ENCODE measurements around the gene PDE8B. TPM values are rescaled to one million over a fixed set of nuclear protein-coding genes. Genes with fewer than 3 reads are reported as not detected.

The PDE8B gene
- total RNA-seq, 6 donors from 2014 or later = 5.8 to 21.9 (median 9.7) TPM

DNA sequence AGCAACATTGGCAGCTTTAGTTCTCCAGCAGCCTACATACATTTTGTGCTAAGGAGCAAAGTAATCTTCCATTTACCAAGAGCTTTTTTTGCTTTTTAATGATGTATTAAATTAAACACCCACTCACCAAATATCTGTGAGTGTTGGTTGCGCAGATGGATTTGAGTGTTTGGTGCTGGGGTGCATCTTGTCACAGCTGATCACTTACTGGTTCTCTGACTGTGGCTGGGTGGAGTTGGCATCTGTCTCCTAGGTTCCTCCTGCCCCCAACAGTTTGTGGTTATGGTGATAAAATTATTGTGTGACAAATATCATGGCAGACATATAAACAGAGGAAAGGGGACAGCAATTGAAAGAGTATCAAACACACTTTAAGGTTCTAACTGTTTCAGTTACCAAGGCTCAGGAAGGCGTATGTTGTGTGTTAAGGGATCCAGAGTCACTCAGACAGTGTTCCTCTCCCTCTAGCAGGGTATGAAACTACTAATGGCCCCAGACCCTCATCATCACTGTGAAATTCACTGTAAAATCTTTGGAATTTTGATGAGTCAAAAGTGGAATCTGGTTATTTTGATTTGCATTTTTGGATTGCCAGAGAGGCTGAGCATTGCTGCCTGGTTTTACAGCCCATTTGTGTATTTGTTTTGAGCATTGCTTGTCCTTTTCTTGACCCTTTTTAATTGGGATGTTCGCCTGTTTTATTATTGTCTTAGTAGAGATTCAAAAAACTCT, 81.7 kb downstream of the PDE8B start:
- Histone ChIP-seq H3K4me1 (no peaks in the 10 kb centered on the region), H3K27me3 (no peaks in the 10 kb centered on the region), H3K4me3 (no peak overlapping the region), H3K9me3 (no peaks in the 10 kb centered on the region), H3K27ac (no peak overlapping the region), H3K36me3 (no peaks in the 10 kb centered on the region)
- DNase-seq = no peak
- ATAC-seq (ENCODE audit: low FRiP score in 2 of 2) = peak in 1 of 2 donors; percentile 56
- WGBS, 2 donors = 79 to 81% methylated on average over 3 of the region's 3 CpGs
- no peak for TF ChIP-seq POLR2A (IDR thresholded peaks at IDR 0.05)
- no peak for TF ChIP-seq POLR2AphosphoS5 (IDR thresholded peaks at IDR 0.05)
- TF ChIP-seq, protein P1, sequence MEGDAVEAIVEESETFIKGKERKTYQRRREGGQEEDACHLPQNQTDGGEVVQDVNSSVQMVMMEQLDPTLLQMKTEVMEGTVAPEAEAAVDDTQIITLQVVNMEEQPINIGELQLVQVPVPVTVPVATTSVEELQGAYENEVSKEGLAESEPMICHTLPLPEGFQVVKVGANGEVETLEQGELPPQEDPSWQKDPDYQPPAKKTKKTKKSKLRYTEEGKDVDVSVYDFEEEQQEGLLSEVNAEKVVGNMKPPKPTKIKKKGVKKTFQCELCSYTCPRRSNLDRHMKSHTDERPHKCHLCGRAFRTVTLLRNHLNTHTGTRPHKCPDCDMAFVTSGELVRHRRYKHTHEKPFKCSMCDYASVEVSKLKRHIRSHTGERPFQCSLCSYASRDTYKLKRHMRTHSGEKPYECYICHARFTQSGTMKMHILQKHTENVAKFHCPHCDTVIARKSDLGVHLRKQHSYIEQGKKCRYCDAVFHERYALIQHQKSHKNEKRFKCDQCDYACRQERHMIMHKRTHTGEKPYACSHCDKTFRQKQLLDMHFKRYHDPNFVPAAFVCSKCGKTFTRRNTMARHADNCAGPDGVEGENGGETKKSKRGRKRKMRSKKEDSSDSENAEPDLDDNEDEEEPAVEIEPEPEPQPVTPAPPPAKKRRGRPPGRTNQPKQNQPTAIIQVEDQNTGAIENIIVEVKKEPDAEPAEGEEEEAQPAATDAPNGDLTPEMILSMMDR (IDR thresholded peaks at IDR 0.05) = no peak
- TF ChIP-seq EP300 (IDR thresholded peaks at IDR 0.05) = no peak

DNA sequence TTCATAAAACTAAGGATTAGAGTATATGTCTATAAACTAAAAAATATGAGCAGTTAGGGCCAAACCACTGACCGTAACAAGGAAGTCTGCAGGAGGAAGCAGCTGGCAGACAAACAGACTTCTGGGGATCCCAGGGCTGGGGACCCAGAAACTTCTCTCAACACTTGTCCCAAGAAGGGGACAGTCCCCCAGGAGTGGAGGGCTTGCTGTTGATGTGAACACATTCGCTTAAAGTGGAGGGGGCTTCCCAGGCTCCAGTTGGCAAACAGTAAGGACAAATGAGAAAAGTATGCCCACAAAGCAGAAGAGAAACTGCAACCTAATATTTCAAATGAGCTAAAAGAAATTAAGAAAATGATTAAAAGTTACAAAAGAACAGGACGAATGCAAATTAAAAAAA, 83.7 kb downstream of the PDE8B start:
- no peak overlapping the region for H3K27ac ChIP-seq
- no peaks in the 10 kb centered on the region for H3K4me1 ChIP-seq
- H3K27me3 ChIP-seq = no peaks in the 10 kb centered on the region
- no peaks in the 10 kb centered on the region for H3K9me3 ChIP-seq
- no peak for TF ChIP-seq EP300 (IDR thresholded peaks at IDR 0.05)
- TF ChIP-seq POLR2AphosphoS5 (IDR thresholded peaks at IDR 0.05) = no peak
- ATAC-seq (ENCODE audit: low FRiP score in 2 of 2) (no peak), DNase-seq (no peak)
- no peaks in the 10 kb centered on the region for H3K36me3 ChIP-seq
- 49 to 51% methylated on average over 3 of the region's 3 CpGs for WGBS, 2 donors
- no peak overlapping the region for H3K4me3 ChIP-seq

DNA sequence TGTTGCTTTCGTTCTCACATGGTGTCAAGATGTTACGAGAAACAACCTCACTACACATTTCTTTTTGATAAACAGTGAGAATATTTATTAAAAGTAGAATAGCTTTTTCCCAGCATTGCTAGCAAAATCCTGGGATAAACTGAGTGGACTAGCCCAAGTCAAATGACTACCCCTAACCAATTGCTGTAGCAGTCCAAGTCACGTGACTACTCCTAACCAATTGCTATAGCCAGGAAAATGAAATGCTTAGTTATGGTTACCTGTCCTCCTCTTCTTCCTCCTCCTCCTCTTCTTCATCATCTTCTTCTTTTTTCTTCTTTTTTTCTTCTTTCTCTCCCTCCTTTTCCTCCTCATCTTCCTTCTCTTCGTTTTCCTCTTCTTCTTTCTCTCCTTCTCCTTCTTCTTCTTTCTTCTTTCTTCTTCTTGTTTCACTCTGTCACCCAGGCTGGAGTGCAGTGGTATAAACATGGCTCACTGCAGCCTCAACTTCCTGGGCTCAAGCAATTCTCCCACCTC, 85.4 kb downstream of the PDE8B start:
- no peak overlapping the region for H3K4me3 ChIP-seq
- no peaks in the 10 kb centered on the region for H3K27me3 ChIP-seq
- H3K9me3 ChIP-seq = no peaks in the 10 kb centered on the region
- H3K36me3 ChIP-seq = no peaks in the 10 kb centered on the region
- H3K4me1 ChIP-seq = no peaks in the 10 kb centered on the region
- 91 to 93% methylated on average over 4 of the region's 4 CpGs for WGBS, 2 donors
- no peak for ATAC-seq (ENCODE audit: low FRiP score in 2 of 2)
- no peak for DNase-seq
- no peak overlapping the region for H3K27ac ChIP-seq
- TF ChIP-seq EP300 (IDR thresholded peaks at IDR 0.05) (no peak), POLR2A (IDR thresholded peaks at IDR 0.05) (no peak), POLR2AphosphoS5 (IDR thresholded peaks at IDR 0.05) (no peak)
- TF ChIP-seq, protein P1 (IDR thresholded peaks at IDR 0.05) = no peak

DNA sequence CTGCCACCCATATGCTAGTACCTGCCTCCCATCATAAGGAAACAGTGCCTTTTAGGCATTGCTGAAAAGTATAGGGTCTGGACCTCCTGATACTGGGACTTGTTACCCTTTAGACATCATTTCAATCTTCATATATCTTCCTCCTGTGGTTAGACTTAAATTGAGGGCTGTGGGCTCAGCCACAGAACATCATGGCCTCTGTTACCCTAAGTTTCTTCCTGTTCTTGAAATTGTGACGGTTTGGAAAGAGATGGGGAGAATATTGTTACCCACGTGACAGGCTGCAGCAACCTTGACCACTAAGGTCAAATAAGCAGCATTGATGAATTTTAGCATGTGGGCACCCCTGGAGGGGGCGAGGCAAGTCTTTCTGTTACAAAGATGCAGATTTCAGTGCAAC, 87.7 kb downstream of the PDE8B start:
- H3K36me3 ChIP-seq = no peaks in the 10 kb centered on the region
- H3K9me3 ChIP-seq = no peaks in the 10 kb centered on the region
- no peak overlapping the region for H3K27ac ChIP-seq
- DNase-seq = no peak
- H3K27me3 ChIP-seq = no peaks in the 10 kb centered on the region
- WGBS, 2 donors = 69 to 86% methylated on average over 3 of the region's 3 CpGs
- H3K4me3 ChIP-seq = no peak overlapping the region
- peaks cover 0 to 8% (median 5%) of the 10 kb centered on the region in 4 donors for H3K4me1 ChIP-seq
- TF ChIP-seq, protein P1 (IDR thresholded peaks at IDR 0.05) = no peak
- TF ChIP-seq EP300 (IDR thresholded peaks at IDR 0.05) (no peak), POLR2A (IDR thresholded peaks at IDR 0.05) (no peak), POLR2AphosphoS5 (IDR thresholded peaks at IDR 0.05) (no peak)
- no peak for ATAC-seq (ENCODE audit: low FRiP score in 2 of 2)

DNA sequence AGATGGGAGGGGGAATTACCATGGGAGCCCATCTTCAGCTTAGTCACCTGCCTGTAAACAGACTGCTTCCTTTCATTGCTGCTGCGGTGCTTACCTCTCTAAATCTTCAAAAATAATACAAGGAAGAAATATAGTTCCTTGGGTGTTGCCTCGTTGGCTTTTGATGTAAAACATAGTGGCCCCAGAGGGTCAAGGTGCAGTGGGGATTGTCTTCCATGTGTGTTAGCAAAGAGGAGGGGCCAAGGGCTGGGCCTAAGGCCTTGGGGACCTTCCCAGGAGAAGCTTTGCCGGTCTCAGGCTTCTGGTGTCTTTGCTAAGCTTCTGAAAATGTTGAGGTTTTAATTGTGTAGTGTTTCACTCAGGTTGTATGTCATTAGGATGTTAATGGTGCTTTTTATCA, 90.0 kb downstream of the PDE8B start:
- Histone ChIP-seq H3K4me3 (no peak overlapping the region), H3K27me3 (no peaks in the 10 kb centered on the region), H3K27ac (no peak overlapping the region), H3K4me1 (peaks cover 0 to 8% (median 5%) of the 10 kb centered on the region in 4 donors), H3K36me3 (no peaks in the 10 kb centered on the region), H3K9me3 (no peaks in the 10 kb centered on the region)
- DNase-seq (no peak), ATAC-seq (ENCODE audit: low FRiP score in 2 of 2) (no peak)
- 78 to 87% methylated on average over 3 of the region's 3 CpGs for WGBS, 2 donors
- TF ChIP-seq POLR2AphosphoS5 (IDR thresholded peaks at IDR 0.05) (no peak), POLR2A (IDR thresholded peaks at IDR 0.05) (no peak), EP300 (IDR thresholded peaks at IDR 0.05) (no peak)
- TF ChIP-seq, protein P1 (IDR thresholded peaks at IDR 0.05) = no peak
